Fibroblast of gingiva (primary cell): ENCODE results near the gene ALAS1.

Source experiments
- DNase-seq: peaks from one replicate; pipeline ENCODE4 v3.0.0-alpha.2; 2011; ENCODE audit warnings: low read depth

The ALAS1 gene

DNA sequence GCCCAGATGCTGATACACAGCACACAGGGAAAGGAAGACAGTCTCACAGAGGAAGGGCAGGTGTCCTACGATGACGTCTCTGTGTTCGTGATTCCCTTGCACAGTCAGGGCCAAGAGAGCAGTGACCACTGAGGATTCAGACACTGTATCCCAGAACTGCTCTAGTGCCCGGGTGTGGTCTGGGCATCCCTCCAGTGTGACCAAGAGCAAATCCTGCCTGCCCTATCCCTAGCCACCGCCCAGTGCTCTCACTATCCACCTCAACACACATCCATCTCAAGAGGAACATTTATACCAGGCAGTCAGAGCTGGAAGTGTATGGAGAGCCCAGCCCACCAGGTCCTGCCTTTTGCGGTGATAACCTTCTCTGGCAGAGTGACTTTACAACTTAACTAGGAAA is 51.7 kb downstream of the ALAS1 start:
- no peak for DNase-seq

- no peak for DNase-seq
Observed at GRCh38 chr3:52250122-52250521, 52.2 kb downstream of the ALAS1 start.

DNA sequence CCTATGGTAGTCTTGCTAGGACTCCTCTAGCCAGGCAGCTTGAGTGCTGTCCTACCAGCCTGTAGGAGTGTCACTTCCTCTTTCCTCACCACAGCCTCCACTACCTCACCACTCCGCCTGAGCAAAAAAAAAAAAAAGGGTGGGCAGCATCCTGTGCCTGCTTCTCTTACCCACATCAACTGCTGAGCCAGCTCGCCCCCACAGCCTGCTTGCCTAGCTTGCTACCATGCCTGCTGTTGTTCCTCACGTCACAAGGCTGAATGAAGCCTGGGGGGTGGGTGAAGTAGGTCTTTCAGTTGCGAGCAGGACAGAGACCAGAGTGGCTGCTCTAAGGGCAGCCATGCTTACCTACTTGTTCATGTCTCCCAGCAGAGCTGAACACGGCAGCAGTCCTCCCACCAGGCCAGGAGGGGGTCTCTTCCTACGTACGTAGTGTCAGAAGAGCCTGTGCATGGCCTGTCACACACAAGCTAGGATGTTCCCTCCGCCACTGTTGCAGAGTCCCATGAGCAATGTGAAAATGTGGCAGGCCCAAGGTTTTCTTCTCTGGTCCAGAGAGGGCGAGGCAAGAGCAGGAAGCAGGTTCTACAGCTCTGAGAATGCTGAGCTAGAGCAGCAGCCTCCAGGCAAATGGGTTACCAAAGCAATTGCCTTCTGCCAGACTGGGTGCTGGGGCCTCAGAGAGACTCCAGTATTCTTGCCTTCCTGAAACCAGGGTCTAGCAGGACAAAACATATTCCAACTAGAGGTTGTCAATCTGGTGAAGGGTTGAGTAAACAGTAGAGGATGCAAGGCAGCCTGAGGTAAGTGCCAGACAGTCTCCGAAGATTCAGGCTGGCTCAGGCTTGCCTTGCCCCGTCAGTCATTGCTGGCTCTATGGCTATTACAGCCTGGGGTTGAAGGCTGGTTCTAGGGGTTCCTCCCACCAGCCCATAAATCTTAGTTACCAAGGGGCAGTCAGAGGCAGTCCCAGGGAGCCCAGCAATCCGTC is 55.6 kb downstream of the ALAS1 start:
- DNase-seq: no peak

DNA sequence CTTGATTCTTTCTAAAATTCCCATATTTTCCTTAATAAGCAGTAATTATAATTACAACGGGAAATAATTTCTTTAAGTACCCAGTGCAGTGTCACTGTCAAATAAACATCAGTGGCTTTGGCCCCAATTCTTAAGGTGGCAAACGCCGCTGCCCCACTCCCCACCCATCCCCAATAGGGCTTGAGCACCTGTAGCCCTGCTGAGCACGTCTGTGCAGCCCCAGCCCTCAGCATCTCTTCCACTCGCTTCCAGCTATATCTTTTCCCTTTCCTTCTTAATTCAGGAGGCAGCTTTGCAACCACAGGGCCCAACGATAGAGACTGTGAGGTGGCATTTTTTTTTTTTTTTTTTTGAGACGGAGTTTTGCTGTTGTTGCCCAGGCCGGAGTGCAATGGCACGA is 56.6 kb downstream of the ALAS1 start:
- no peak for DNase-seq

DNA sequence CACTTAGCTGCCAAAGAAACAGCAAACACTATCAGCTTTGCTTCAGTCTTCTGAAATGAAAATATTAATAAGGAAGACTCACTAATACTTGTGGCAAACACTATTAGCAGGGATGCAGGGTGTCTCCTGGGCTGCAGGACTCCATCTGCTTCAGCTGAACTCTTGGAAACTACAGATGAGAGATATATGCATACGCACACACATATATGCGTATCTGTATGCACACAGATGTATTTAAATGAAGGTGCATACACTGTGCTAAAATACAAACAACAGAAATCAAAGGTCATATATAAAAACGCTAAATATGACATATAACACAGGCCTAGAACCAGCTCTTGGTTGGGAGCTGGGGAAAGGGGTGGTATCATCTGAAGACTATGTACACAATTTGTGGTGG is 58.2 kb downstream of the ALAS1 start:
- DNase-seq: no peak

DNA sequence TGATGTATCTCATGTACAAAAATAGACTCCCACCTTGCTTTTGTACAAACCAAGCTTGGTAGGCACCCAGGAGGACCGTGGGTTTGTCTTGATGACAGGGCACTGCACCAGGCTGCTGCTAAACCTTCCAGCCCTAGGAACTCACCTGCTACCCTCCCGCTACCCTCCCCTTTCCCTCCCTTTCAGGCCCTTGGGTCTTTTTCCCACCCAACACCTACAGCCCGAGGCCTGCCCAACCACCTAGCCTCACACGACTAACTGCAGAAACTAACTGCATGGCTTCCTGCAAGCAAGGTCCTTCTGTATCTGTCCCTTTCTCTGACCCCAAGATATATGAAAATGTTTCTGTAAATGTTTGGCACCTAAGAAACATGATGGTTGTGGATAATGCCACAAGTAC is 58.7 kb downstream of the ALAS1 start:
- no peak for DNase-seq

- DNase-seq: no peak
Observed at GRCh38 chr3:52257911-52258310, 60.0 kb downstream of the ALAS1 start.

DNA sequence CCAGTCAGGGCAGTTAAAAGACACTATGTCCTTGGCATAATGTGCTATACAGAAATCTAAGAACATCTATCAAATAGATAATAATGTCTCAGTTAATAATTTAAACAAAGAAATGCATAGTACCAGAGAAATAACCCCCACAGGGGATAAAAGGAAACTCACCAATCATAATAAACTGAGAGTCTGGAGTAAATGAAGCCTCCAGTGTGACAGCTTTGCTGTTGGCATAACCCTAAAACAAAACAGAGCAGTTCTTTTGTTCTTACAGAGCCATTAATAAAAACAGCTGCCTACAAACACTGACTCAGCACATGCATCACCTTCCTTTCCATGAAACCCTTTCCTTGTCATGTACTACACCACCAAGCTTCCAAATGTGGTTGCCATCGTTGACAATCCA is 61.1 kb downstream of the ALAS1 start:
- no peak for DNase-seq

DNA sequence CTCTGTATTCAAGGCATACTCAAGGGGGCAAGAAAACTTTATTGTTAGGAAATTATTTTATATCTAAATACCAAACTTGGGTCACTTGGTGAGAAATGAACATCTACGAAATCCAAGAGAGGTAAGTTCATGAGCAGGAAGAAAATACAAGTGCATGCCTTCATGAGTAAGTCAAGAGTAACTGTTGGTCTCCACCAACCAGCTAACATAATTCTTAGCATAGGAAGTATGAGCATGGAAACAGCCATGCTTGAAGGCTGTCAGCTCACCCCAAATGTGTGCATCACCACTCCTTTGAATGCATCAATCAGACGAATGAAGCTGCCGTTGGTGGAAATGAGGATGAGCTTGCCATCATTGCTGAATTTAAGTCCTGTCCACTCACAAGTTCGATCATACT is 61.5 kb downstream of the ALAS1 start:
- DNase-seq: no peak

GRCh38 chr3:52262447-52262846 is 64.5 kb downstream of the ALAS1 start:
- DNase-seq: no peak
